GM12878 (cell line): ENCODE results near the gene TRIM58. TPM values are rescaled to one million over a fixed set of nuclear protein-coding genes. Genes with fewer than 3 reads are reported as not detected.

ENCODE experiments used
- ATAC-seq: fragments of 200-7000 bp; cut with Tn5 transposase; 3 replicates; pipeline ENCODE4 v1.9.1; 2020; ENCODE audit warnings: mild to moderate bottlenecking, moderate library complexity
- BruUV-seq: library from RNA; stranded (reverse); fragments of 400-500 nt; replicated peaks from 2 replicates; lab custom pipeline; 2021; lab: Mats Ljungman, UMichigan
- CTCF ChIA-PET: fragments of 300-600 bp; sonication (Branson Sonifier 250); formaldehyde crosslinking; extraction: SDS; loops from one replicate; lab custom pipeline; 2021; ENCODE audit warnings: inconsistent platforms; lab: Yijun Ruan, JAX
- POLR2A ChIA-PET: fragments of 350-600 bp; formaldehyde crosslinking; extraction: SDS; loops from one replicate; lab custom pipeline; 2021; ENCODE audit warnings: inconsistent platforms; lab: Charles Lee
- RAD21 ChIA-PET: fragments of 300-600 bp; sonication (Branson Sonifier 250); formaldehyde crosslinking; loops from one replicate; lab custom pipeline; 2023; ENCODE audit warnings: antibody characterized with exemption; ENCODE audit not compliant: unreplicated experiment; lab: Charles Lee
- SMC1A ChIA-PET: fragments of 300-600 bp; sonication (Branson Sonifier 250); formaldehyde crosslinking; loops from one replicate; lab custom pipeline; 2023; ENCODE audit not compliant: unreplicated experiment, uncharacterized antibody; lab: Charles Lee
- DNase-seq: peaks from one replicate; pipeline ENCODE4 v3.0.0-alpha.2; 2011; ENCODE audit warnings: low read depth, low spot score
- FAIRE-seq: peaks from 3 replicates; lab custom pipeline; 2011; peaks lifted over from hg19 to GRCh38; lab: Jason Lieb, UNC
- H2AFZ ChIP-seq: 2 replicates; pipeline ENCODE4 v1.6.0; 2011; ENCODE audit warnings: low read depth, low read length, control low read depth; ENCODE audit not compliant: control insufficient read depth
- H3K27ac ChIP-seq: 2 replicates; pipeline ENCODE4 v1.5.1; 2011; ENCODE audit warnings: control low read depth; ENCODE audit not compliant: control insufficient read depth, insufficient read depth
- H3K27me3 ChIP-seq, 2 experiments: replicated peaks in 1 of 2; 2 replicates each; pipeline versions ENCODE4 v1.6.0 to v1.6.1; 2011; ENCODE audit warnings: low read length in 1 of 2; ENCODE audit not compliant: control insufficient read depth in 2 of 2, insufficient read depth in 2 of 2
- H3K36me3 ChIP-seq, 2 experiments: 2 replicates each; pipeline ENCODE4 v1.5.1; 2011; ENCODE audit warnings: low read length in 1 of 2; ENCODE audit not compliant: control insufficient read depth in 2 of 2, insufficient read depth in 2 of 2
- H3K4me1 ChIP-seq: 2 replicates; pipeline ENCODE4 v1.6.1; 2011; ENCODE audit warnings: mild to moderate bottlenecking, low read length, moderate library complexity, mixed read lengths; ENCODE audit not compliant: control insufficient read depth, insufficient read depth
- H3K4me2 ChIP-seq: 2 replicates; pipeline ENCODE4 v1.6.0; 2011; ENCODE audit warnings: control low read depth; ENCODE audit not compliant: control insufficient read depth, insufficient read depth
- H3K4me3 ChIP-seq: fragments of 200-600 bp; sonication (generic); 2 replicates; pipeline ENCODE4 v1.5.1; 2016
- H3K79me2 ChIP-seq: 2 replicates; pipeline ENCODE4 v1.6.0; 2011; ENCODE audit warnings: low read length; ENCODE audit not compliant: control insufficient read depth, insufficient read depth
- H3K9ac ChIP-seq: 2 replicates; pipeline ENCODE4 v1.8.0; 2011; ENCODE audit warnings: low read length, control low read depth, mixed read lengths; ENCODE audit not compliant: control insufficient read depth, insufficient read depth
- H3K9me3 ChIP-seq: replicated peaks from 3 replicates; pipeline ENCODE4 v1.5.1; 2011; ENCODE audit warnings: mild to moderate bottlenecking, low read length; ENCODE audit not compliant: control insufficient read depth, insufficient read depth
- H4K20me1 ChIP-seq: 2 replicates; pipeline ENCODE4 v1.6.0; 2011; ENCODE audit not compliant: control insufficient read depth, insufficient read depth
- CBX5 ChIP-seq: sonication (generic); IDR thresholded peaks from 2 replicates; pipeline ENCODE4 v1.6.1; 2016; ENCODE audit warnings: low read depth, moderate library complexity, mild to moderate bottlenecking, inconsistent platforms
- HDGF ChIP-seq: fragments of 450-650 bp; IDR thresholded peaks from 2 replicates; pipeline ENCODE4 v1.6.1; 2016; ENCODE audit warnings: antibody characterized with exemption
- MLLT1 ChIP-seq: fragments of 450-650 bp; IDR thresholded peaks from 2 replicates; pipeline ENCODE4 v1.6.1; 2016; ENCODE audit warnings: mild to moderate bottlenecking
- NR2F1 ChIP-seq: fragments of 450-650 bp; conservative IDR thresholded peaks from 2 replicates; pipeline ENCODE4 v1.6.1; 2017; ENCODE audit warnings: mild to moderate bottlenecking
- RELA ChIP-seq: fragments of 450-650 bp; IDR thresholded peaks from 2 replicates; pipeline ENCODE4 v1.8.0; 2014; ENCODE audit warnings: borderline replicate concordance; ENCODE audit not compliant: partially characterized antibody
- SPI1 ChIP-seq: IDR thresholded peaks from 2 replicates; pipeline ENCODE4 v1.6.1; 2011; ENCODE audit warnings: low read depth, mild to moderate bottlenecking, low read length, moderate library complexity, borderline replicate concordance; ENCODE audit not compliant: insufficient read depth
- WGBS: methylation state at CpG from one replicate; pipeline ENCODE4 v1.1.6; 2016; ENCODE audit warnings: low lambda C conversion rate; ENCODE audit not compliant: insufficient replicate concordance, insufficient coverage; ENCODE audit errors: missing lambda C conversion rate; 5-methylcytosine and 5-hydroxymethylcytosine counted together
- in situ Hi-C: fragments of 300-500 bp; cut with MboI; formaldehyde crosslinking; loops from 9 replicates; pipeline ENCODE4 v1.14.3; 2018; ENCODE audit warnings: mixed read lengths
- intact Hi-C: fragments of 100-400 bp; cut with micrococcal nuclease; formaldehyde crosslinking; loops from one replicate; pipeline ENCODE4 v1.14.2; 2022; ENCODE audit not compliant: unreplicated experiment
- polyA plus RNA-seq, 11 experiments: library from polyadenylated mRNA; depleted of rRNA in 4 of 11; unstranded in 6 of 11; stranded (reverse) in 5 of 11; fragments of >200 nt; fragmentation: Nextera tagmentation in 4 of 11; fragmentation: Illumina TruSeq in 1 of 11; extraction: Ambion mirVana in 4 of 11; extraction: Trizol in 1 of 11; gene quantifications; 1 replicate in 1 of 11; 2 replicates in 10 of 11; pipeline versions ENCODE4 v1.2.1 to v1.2.3, GENCODE V29; 2011 to 2016; ENCODE audit warnings: inconsistent platforms in 2 of 11, missing spikeins in 2 of 11, low read depth in 1 of 11
- total RNA-seq, 4 experiments: library from RNA; depleted of rRNA in 3 of 4; stranded (reverse); fragments of >200 nt in 3 of 4; fragmentation: Illumina TruSeq in 1 of 4; extraction: Trizol in 1 of 4; gene quantifications; 2 replicates each; pipeline versions ENCODE4 v1.2.1 to v1.2.3, GENCODE V29; 2013 to 2021
- TF ChIP-seq, protein P1 (sequence below): fragments of 450-650 bp; IDR thresholded peaks from 2 replicates; pipeline ENCODE4 v1.6.1; 2016; ENCODE audit warnings: mild to moderate bottlenecking
- TF ChIP-seq, protein P2 (sequence below): fragments of 450-650 bp; IDR thresholded peaks from 2 replicates; pipeline ENCODE4 v1.6.1; 2017; ENCODE audit warnings: mild to moderate bottlenecking
- TF ChIP-seq, protein P3 (sequence below): fragments of 450-650 bp; IDR thresholded peaks from 2 replicates; pipeline ENCODE4 v1.6.1; 2016; ENCODE audit warnings: mild to moderate bottlenecking, moderate library complexity, borderline replicate concordance

TRIM58 gene
- total and polyA plus RNA-seq, 10 of the 15 experiments (the other 5 are each of a cell fraction or from before 2014, with no cell fraction given) = not detected

DNA sequence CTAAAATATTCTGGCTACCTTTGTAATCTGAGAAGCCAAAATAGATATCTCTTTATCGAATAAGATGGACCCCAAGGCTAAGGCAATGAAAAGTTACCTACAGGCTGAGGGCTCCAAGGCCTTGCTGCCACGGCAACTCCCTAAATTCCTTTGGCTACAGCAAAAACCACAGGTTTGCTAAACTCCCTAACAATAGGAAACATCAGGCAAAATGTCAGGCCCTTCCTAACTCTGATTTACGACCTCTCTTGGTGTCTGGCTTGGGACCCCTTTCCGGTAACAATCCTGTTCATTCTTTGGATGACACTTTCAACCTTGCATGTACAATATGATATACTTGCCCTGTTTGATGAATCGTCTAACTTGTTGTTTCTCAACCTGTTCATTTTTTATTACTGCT, 51.8 kb downstream of the TRIM58 start:
- H3K4me1 ChIP-seq = no peaks in the 10 kb centered on the region
- H3K27me3 ChIP-seq = no peaks in the 10 kb centered on the region
- no peaks in the 10 kb centered on the region for H3K36me3 ChIP-seq
- no peak overlapping the region for H3K4me2 ChIP-seq
- no peaks in the 10 kb centered on the region for H4K20me1 ChIP-seq
- ChIA-PET SMC1A (no interaction called here), POLR2A (no interaction called here), RAD21 (no interaction called here), CTCF (no interaction called here)
- ATAC-seq = no peak
- no peak overlapping the region for H3K4me3 ChIP-seq
- H2AFZ ChIP-seq = no peak overlapping the region
- intact Hi-C loops = no loop called here
- H3K27ac ChIP-seq = no peak overlapping the region
- TF ChIP-seq RELA (no peak), SPI1 (no peak), CBX5 (no peak), NR2F1 (no peak), MLLT1 (no peak), HDGF (no peak)
- TF ChIP-seq, protein P1, sequence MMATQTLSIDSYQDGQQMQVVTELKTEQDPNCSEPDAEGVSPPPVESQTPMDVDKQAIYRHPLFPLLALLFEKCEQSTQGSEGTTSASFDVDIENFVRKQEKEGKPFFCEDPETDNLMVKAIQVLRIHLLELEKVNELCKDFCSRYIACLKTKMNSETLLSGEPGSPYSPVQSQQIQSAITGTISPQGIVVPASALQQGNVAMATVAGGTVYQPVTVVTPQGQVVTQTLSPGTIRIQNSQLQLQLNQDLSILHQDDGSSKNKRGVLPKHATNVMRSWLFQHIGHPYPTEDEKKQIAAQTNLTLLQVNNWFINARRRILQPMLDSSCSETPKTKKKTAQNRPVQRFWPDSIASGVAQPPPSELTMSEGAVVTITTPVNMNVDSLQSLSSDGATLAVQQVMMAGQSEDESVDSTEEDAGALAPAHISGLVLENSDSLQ = no peak
- TF ChIP-seq, protein P2, sequence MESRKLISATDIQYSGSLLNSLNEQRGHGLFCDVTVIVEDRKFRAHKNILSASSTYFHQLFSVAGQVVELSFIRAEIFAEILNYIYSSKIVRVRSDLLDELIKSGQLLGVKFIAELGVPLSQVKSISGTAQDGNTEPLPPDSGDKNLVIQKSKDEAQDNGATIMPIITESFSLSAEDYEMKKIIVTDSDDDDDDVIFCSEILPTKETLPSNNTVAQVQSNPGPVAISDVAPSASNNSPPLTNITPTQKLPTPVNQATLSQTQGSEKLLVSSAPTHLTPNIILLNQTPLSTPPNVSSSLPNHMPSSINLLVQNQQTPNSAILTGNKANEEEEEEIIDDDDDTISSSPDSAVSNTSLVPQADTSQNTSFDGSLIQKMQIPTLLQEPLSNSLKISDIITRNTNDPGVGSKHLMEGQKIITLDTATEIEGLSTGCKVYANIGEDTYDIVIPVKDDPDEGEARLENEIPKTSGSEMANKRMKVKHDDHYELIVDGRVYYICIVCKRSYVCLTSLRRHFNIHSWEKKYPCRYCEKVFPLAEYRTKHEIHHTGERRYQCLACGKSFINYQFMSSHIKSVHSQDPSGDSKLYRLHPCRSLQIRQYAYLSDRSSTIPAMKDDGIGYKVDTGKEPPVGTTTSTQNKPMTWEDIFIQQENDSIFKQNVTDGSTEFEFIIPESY = no peak
- TF ChIP-seq, protein P3, sequence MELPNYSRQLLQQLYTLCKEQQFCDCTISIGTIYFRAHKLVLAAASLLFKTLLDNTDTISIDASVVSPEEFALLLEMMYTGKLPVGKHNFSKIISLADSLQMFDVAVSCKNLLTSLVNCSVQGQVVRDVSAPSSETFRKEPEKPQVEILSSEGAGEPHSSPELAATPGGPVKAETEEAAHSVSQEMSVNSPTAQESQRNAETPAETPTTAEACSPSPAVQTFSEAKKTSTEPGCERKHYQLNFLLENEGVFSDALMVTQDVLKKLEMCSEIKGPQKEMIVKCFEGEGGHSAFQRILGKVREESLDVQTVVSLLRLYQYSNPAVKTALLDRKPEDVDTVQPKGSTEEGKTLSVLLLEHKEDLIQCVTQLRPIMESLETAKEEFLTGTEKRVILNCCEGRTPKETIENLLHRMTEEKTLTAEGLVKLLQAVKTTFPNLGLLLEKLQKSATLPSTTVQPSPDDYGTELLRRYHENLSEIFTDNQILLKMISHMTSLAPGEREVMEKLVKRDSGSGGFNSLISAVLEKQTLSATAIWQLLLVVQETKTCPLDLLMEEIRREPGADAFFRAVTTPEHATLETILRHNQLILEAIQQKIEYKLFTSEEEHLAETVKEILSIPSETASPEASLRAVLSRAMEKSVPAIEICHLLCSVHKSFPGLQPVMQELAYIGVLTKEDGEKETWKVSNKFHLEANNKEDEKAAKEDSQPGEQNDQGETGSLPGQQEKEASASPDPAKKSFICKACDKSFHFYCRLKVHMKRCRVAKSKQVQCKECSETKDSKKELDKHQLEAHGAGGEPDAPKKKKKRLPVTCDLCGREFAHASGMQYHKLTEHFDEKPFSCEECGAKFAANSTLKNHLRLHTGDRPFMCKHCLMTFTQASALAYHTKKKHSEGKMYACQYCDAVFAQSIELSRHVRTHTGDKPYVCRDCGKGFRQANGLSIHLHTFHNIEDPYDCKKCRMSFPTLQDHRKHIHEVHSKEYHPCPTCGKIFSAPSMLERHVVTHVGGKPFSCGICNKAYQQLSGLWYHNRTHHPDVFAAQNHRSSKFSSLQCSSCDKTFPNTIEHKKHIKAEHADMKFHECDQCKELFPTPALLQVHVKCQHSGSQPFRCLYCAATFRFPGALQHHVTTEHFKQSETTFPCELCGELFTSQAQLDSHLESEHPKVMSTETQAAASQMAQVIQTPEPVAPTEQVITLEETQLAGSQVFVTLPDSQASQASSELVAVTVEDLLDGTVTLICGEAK = no peak
- H3K79me2 ChIP-seq = no peaks in the 10 kb centered on the region
- H3K9ac ChIP-seq = no peak overlapping the region
- in situ Hi-C loops = no loop called here
- WGBS = 18% methylated on average over 5 of the region's 5 CpGs
- no TSS peak for BruUV-seq
- no peak for DNase-seq
- no peaks in the 10 kb centered on the region for H3K9me3 ChIP-seq
- FAIRE-seq = no peak
